Measurements from ENCODE around the gene MT1F.
"Not testable (repeated sequence)": the region's sequence is repeated elsewhere in the genome, so short reads cannot be mapped to it uniquely, and the experiment has no call there.

The MT1F gene

DNA sequence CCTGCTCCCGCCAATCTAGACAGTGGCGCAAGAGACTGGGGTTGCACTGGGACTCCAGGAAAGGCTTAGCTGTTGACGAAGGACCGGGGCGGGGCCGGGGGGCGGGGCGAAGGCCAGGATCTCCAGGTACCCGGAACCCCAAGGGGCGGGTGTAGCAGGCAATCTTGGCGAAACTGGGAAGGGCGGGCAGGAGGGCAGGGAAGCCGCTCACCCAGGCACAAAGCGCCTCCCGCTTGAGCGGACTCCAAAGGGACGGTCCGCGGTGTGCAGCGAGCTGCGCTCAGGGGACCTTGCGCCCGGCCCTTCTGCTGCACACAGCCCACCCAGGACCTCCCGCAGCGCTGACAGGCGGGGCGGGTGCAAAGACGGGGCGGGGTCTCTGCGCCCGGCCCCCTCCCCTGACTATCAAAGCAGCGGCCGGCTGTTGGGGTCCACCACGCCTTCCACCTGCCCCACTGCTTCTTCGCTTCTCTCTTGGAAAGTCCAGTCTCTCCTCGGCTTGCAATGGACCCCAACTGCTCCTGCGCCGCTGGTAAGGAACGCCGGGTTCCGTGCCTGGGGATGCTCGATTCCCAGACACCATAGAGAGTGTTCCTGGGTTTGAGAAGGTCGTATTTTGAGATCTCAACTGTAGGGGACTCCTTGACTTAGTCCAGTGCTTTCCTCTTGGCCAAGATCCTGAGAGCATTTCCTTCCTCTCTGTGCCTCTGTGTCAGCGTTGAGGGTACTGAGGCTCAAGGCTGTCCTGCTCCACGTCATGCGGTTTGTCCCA lies at the start of gene MT1F:
Gene MT1F, plus strand, starts transcription at position 405 of the 772 bp plus-strand sequence. Its CDS starts 100 bp downstream, at position 505.
- peak; percentile 55 to 73 for DNase-seq (ENCODE audit: low read depth in 2 of 2)

DNA sequence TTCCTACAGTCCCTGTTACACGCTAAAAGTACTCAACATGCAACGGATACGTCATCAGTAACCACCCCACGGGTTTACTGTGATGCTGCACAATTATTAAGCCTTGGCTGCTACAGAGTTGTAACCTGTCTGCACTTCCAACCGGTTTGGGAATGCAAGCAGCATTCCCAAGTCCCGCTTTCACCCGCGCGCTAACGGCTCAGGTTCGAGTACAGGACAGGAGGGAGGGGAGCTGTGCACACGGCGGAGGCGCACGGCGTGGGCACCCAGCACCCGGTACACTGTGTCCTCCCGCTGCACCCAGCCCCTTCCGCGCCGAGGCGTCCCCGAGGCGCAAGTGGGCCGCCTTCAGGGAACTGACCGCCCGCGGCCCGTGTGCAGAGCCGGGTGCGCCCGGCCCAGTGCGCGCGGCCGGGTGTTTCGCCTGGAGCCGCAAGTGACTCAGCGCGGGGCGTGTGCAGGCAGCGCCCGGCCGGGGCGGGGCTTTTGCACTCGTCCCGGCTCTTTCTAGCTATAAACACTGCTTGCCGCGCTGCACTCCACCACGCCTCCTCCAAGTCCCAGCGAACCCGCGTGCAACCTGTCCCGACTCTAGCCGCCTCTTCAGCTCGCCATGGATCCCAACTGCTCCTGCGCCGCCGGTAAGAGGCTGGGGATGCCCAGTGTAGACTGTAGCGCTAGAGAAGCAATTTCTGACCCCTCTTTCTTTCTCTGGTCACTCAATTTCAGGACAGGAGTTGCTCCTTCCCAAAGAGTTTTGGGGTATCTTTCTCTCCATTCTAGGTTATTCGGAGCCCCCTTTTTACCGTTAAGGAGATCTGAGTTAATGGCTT lies 49.5 kb upstream of the MT1F start, which contains the start of gene MT2A:
Gene MT2A, plus strand, starts transcription at position 542 of the 833 bp plus-strand sequence. Its CDS starts 72 bp downstream, at position 614.
- peak; percentile 84 to 87 for DNase-seq (ENCODE audit: low read depth in 2 of 2)

DNA sequence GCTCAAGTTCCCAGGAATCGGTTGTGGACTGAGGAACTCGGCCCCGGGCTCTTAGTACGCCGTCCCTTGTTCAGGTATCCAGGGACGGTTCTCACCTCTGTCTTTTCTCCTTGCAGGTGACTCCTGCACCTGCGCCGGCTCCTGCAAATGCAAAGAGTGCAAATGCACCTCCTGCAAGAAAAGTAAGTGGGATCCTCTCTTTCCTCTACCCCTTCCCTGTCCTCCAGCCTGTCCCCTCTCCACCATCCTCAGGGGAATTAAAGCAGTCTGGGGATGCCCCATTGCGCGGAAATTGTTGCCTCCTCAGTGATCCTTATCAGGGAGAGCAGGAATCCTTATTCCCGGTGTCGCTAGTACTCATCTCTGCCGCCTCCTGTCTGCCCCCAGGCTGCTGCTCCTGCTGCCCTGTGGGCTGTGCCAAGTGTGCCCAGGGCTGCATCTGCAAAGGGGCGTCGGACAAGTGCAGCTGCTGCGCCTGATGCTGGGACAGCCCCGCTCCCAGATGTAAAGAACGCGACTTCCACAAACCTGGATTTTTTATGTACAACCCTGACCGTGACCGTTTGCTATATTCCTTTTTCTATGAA lies 48.8 kb upstream of the MT1F start:
- no peak for DNase-seq (ENCODE audit: low read depth in 2 of 2)

DNA sequence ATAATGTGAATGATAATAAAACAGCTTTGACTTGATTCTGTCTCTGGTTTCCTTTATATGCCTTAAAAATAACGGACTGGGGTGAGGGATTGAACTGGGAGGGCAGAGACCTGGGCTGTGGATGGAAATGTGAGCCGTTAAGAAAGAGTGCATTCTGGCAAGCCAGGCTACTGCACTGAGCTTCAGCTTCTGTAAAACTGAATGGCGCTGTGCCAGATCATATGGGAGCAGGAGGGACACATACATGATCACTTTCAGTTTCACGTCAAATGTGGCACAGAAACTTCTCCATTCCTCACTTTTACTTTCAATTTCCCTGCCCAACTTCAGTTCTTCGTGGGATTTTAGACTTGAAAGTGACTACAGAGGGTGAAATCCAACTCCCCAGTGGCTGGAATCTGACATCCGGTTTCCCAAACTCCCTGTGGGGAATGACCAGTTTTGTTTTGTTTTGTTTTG lies 48.3 kb upstream of the MT1F start:
- peak; percentile 53 to 67 for DNase-seq (ENCODE audit: low read depth in 2 of 2)

DNA sequence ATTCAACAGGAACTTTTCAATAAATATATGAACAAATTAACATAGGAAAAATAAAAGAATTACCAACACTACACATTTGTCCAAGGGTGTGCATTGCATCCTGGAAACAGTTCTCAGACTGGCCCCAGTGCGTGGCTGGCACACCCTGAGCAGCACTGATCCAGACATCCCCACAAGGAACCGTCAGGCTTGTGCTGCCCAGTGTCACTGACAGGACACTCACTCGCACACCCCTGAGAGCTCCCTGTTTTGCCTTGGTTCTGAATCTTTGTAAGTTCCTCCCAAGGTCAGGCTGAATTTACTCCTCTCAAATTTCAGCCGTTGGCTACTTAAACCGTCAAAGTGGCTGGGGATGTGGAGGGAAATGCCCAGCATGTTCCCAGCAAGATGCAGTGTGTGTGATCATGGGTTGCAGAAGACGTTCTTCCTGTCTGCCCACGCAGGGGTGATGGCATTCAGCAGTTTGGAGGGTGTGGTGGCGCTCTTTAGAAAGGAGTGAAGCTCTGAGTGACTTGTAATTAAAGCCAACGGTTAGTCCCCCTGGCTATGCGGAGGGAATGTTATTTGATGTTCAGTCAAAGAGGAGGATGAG lies 47.6 kb upstream of the MT1F start:
- DNase-seq (ENCODE audit: low read depth in 2 of 2) = peak; percentile 56 to 76

DNA sequence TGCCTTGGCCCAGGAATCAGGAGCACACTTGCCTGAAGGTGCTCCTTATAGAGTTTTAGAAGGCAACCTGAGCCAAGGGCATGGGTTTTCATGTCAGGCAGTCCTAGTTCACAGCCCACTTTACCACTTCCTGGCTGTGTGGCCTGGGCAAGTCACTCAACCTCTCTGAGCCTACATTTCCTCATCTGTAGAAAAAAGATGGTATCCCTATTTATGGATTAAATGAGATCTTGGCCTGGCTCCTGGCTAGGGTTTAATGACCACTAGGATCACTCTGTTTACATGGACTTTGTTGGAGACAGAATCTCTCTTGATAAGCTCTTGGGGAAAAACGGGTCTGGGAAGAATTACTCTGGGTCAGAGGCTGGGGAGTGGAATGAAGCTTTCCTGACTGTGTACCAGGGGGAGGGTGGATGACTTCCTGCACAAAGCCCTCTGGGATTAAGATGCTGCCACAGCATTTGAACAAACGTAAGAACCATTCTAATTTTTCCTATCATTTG lies 47.1 kb upstream of the MT1F start:
- no peak for DNase-seq (ENCODE audit: low read depth in 2 of 2)

DNA sequence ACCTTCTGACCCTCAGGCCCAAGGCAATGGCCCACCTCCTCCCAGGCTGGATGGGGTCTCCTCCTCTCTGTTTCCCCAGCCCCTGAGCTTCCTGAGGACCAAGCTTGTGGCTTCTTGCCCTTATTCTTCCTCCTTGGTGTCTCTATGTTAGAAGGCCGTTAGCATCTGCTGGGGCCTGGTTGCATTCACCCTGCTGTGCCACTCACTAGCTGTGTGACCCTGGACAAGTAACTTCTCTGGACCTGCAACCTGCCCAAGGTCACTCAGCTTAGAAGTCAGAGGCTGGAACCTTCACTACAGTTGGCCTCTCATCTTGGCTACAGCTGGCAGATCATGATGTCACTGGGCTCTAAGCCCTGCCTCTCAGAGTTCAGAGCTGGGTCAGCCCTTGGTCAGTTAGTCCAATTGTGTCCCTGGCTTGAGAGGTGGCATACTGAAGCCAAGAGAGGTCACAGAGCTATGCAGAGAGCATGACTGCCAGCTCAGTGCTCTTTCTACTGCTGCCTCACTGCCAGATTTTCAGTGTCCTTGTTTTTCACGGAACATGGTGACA lies 46.4 kb upstream of the MT1F start:
- no peak for DNase-seq (ENCODE audit: low read depth in 2 of 2)

DNA sequence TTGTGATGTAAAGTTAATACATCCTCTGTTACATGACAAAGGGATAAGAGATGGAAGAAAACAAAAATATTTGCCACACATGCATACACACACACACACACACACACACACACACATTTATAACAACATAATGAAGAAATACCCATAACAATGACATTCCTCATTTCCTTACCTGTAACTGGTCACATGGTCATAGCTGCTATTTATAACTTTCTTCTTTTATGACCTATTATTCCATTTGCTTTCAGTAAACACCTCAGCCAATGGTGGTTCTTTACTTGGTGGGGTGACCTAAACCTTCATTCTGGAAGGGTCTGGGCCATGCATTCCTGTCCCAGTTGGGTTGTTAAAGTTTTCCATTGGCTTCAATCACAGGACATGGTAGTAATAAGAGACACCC lies 44.1 kb upstream of the MT1F start:
- DNase-seq (ENCODE audit: low read depth in 2 of 2) = no peak

DNA sequence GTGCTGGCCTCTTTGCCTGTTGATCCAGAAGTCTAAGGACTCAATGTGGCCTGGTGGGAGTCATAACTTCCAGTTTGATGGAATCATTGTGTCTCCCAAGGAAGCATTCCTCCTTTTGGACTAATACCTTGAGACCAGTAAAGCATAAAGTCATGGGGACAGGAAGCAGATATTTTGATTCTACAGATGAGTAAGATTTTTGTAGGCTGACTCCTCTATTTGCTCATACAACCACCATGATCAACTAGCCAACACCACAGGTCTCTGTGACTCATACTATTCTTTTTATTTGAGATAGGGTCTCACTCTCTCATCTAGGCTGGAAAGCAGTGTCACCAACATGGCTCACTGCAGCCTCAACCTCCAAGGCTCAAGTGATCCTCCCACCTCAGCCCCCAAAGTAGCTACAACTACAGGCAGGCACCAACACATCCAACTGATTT lies 43.2 kb upstream of the MT1F start:
- no peak for DNase-seq (ENCODE audit: low read depth in 2 of 2)

DNA sequence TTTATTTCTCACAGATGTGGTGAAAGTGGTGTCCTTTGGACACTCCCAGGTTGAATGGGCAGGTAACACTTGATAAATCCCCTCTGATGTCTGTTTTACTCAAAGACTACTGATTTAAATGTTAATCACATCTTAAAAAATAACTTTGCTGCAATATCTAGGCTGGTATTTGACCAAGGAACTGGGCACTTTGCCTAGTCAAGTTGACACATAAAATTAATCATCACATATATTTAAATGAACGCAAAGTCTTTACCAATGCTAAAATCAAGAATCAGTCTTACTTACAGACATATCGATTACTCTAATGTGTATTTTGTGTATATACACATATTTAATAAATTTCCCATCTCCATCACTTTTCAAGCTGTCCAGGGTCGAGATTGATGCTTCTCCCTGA lies 42.4 kb upstream of the MT1F start:
- no peak for DNase-seq (ENCODE audit: low read depth in 2 of 2)

DNA sequence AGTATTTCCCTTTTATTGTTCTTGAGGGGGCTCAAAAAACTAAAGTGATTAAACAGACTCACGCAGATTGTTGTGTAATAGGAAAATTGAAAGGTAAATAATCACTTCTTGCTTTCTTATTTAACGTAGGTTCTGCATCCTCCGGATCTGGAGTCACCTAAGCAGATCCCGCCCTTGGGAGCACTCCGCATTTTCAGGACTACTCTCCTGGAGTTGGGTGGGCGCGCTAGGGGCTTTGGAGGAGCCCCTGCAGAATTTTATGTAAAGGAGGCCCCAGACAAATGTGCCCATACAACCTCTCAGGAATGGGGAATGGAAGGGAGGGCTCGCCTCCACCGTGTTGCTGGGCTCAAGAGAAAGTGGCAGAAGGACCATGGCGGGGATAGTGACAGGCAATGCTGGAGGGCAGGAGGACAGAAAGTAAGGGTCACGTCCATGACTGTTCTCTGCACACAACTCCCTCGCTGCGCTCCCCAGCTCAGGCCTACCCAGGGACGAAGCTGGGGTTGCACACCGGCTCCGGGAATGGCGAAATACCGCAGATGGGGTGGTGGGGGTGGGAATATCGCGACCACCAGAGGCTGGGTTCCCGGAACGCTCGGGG lies 41.0 kb upstream of the MT1F start:
- DNase-seq (ENCODE audit: low read depth in 2 of 2) = no peak

DNA sequence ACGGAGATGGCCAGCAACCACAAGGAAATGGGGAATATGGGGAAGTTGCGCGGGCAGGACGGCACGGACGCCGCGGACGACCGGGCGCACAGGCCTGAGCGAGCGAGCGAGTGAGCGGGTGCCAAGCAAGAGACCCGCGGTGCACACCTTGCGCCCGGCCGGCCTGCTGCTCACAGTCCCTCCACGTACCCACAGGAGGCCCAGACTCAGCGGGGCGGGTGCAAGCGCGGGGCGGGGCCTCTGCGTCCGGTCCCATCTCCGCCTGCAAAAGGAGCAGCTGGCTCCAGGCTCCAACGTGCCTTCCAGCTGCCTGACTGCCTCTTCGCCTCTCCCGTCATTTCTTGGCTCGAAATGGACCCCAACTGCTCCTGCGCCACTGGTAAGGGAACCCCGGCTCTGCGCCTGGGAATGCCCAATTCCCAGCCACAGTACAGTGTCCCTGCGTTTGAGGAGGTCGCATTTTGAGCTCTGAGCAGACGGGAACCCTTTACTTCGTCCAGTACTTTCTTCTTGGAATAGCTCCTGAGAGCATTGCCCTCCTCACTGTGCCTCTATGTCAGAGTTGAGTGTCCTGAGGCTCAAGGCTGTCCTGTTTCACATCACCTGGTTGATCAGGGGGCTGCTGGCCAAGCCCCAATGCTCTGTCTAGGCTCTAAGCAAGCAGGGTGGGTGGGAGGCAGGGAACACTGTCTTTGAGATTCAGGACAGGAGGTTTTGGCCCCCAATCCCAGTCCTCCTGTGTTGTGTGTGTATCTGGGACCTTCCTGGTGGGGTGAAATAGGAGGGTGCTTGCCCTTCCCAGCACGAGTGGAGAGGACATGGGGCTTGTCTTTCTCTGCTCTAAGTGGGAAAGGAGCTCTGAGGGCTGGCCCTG lies 40.3 kb upstream of the MT1F start:
- peak in 1 of 2 experiments; percentile 64 for DNase-seq (ENCODE audit: low read depth in 2 of 2)

DNA sequence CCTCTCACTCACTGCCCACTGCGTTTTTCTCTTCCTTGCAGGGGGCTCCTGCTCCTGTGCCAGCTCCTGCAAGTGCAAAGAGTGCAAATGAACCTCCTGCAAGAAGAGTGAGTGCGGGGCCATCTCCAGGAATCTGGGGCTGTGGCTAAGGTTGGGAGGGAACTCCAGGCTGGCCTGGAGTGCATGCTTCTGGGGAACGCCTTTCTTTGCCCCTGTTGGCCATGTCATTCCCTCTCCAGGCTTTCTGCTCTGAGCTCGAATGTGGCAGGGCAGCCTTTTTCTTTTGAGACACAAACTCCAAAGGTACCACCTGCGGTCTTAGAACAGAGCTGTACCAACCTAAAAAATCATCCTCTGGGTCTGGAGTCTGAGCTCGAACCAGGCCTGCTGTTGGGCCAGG lies 39.6 kb upstream of the MT1F start:
- DNase-seq (ENCODE audit: low read depth in 2 of 2) = no peak

DNA sequence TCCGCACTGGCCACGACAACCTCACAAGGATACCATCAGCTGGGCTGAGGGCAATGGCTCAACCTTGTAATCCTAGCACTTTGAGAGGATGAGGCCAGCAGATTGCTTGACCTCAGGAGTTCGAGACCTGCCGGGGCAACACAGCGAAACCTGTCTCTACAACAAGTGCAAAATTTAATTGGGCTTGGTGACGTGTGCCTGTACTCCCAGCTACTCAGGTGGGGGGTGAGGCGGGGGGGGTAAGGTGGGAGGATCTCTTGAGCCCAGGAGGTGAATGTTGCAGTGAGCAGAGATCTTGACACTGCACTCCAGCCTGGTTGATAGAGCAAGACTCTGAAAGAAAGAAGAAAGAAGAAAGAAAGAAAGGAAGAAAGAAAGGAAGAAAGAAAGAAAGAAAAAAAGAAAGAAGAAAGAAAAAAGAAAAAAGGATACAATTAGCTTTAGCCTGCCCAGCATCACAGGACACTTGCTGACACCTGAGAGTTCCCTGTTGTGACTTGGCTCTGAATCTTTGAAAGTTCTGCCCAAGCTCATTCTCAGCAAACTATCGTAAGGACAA lies 37.3 kb upstream of the MT1F start:
- no peak for DNase-seq (ENCODE audit: low read depth in 2 of 2)

DNA sequence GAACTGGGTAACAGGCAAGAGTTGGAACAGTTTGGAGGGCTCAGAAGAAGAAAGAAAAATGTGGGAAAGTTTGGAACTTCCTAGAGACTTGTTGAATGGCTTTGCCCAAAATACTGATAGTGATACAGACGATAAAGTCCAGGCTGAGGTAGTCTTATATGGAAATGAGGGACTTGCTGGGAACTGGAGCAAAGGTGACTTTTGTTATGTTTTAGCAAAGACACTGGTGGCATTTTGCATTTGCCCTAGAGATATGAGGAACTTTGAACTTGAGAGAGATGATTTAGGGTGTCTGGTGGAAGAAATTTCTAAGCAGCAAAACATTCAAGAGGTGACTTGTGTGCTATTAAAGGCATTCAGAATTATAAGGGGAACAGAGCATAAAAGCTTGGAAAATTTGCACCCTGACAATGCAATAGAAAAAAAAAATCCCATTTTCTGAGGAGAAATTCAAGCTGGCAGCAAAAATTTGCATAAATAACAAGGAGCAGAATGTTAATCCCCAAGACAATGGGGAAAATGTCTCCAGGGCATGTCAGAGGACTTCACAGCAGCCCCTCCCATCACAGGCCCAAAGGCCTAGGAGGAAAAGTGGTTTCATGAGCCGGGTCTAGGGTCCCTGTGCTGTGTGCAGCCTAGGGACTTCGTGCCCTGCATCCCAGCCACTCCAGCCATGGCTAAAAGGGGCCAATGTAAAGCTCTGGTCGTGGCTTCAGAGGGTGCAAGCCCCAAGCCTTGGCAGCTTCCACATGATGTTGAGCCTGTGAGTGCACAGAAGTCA lies 35.9 kb upstream of the MT1F start:
- not testable (repeated sequence) for DNase-seq (ENCODE audit: low read depth in 2 of 2)

DNA sequence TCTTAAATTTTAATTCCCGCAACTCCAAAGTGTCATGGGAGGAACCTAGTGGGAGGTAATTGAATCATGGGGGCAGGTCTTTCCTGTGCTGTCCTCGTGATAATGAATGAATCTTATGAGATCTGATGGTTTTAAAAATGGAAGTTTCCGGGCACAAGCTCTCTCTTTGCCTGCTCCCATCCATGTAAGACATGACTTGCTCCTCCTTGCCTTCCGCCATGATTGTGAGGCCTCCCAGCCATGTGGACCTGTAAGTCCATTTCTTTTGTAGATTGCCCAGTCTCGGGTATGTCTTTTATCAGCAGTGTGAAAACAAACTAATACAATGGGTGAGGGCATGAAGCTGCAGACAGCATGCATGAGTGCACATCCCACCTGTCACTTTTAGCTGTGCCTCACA lies 34.6 kb upstream of the MT1F start:
- not testable (repeated sequence) for DNase-seq (ENCODE audit: low read depth in 2 of 2)

DNA sequence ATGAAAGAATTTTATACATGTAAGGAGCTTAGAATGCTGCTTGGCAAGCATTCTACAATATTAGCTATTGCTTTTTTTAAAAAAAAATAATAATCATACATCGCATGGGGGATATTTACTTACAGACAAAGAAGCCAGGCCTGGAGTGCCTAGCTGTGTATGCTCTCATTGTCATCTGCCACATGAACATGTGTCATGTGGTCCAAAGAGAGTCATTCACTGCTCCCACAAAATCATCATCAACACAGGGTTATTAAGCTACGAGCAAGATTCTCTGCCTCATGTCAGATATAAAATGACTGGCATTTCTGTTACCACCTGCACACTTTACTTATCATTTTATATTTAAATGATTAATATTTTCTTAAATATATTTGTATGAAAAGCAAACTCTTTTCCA lies 34.1 kb upstream of the MT1F start:
- DNase-seq (ENCODE audit: low read depth in 2 of 2) = no peak

DNA sequence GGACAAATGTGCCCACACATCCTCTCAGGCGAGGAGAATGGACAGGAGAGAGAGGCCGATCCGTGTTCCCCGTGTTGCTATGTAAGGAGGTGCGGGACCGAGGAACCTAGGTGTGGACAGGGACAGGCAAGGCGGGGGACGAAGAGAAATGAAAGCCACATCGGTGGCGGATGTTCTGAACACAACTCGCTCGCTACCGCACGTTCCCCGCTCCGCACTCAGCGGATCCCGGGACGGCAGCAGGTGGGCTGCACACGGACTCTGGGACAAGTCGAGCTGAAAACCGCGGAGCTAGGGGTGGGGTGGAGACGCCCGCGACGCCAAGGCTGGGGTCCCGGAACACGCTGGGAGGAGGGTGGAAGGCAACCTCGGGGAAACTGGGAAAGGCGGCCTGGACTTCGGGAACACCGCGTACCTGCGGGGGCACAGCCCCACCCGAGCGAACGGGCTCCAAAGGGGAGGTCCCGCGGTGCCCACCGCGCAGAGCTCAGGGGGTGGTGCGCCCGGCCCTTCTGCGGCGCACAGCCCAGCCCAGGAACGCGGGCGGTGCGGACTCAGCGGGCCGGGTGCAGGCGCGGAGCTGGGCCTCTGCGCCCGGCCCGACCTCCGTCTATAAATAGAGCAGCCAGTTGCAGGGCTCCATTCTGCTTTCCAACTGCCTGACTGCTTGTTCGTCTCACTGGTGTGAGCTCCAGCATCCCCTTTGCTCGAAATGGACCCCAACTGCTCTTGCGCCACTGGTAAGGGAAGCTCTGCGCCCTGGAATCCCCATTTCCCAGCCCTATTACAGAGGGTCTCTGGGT lies 32.4 kb upstream of the MT1F start, which contains the start of gene MT1E:
Gene MT1E, plus strand, starts transcription at position 642 of the 803 bp plus-strand sequence. Its CDS starts 71 bp downstream, at position 713.
- peak; percentile 49 to 63 for DNase-seq (ENCODE audit: low read depth in 2 of 2)
